NCI-H69 (cell line): ENCODE data around the gene SPPL3.
A peak's percentile ranks its signal among the peaks of the same experiment; 100 is the strongest.
"Not testable (repeated sequence)": the region's sequence is repeated elsewhere in the genome, so short reads cannot be mapped to it uniquely, and the experiment has no call there.

Experiments used
- DNase-seq: peaks from one replicate; lab custom pipeline; 2025; lab: John Stamatoyannopoulos, UW

The SPPL3 gene

GRCh38 chr12:120920178-120920577 lies 16.0 kb upstream of the SPPL3 start:
- no peak for DNase-seq

- DNase-seq = no peak
These were observed 13.6 kb upstream of the SPPL3 start for GRCh38 chr12:120917748-120918147.

- no peak for DNase-seq
These were observed 12.4 kb upstream of the SPPL3 start for GRCh38 chr12:120916561-120916960.

GRCh38 chr12:120914794-120915193 lies 10.6 kb upstream of the SPPL3 start:
- DNase-seq = no peak

GRCh38 chr12:120909633-120910298 lies 5.6 kb upstream of the SPPL3 start:
- DNase-seq = no peak

GRCh38 chr12:120905856-120906384 lies 1.8 kb upstream of the SPPL3 start:
- DNase-seq = no peak

- DNase-seq = peak; percentile 68
These were observed 554 bp downstream of the SPPL3 start for GRCh38 chr12:120903412-120904196.

- no peak for DNase-seq
These were observed 1.2 kb downstream of the SPPL3 start for GRCh38 chr12:120902846-120903411.

GRCh38 chr12:120901818-120902217 lies 2.3 kb downstream of the SPPL3 start:
- no peak for DNase-seq

- DNase-seq = not testable (repeated sequence)
These were observed 3.1 kb downstream of the SPPL3 start for GRCh38 chr12:120901101-120901500.

- no peak for DNase-seq
These were observed 8.6 kb downstream of the SPPL3 start for GRCh38 chr12:120895532-120895931.

GRCh38 chr12:120892265-120892664 lies 11.9 kb downstream of the SPPL3 start:
- no peak for DNase-seq

GRCh38 chr12:120890963-120891362 lies 13.2 kb downstream of the SPPL3 start:
- DNase-seq = no peak

- DNase-seq = peak; percentile 10
These were observed 16.7 kb downstream of the SPPL3 start for GRCh38 chr12:120887253-120888043.

- no peak for DNase-seq
These were observed 17.7 kb downstream of the SPPL3 start for GRCh38 chr12:120886199-120887018.

- DNase-seq = no peak
These were observed 18.6 kb downstream of the SPPL3 start for GRCh38 chr12:120885521-120885920.

GRCh38 chr12:120884644-120885043 lies 19.5 kb downstream of the SPPL3 start:
- no peak for DNase-seq

- no peak for DNase-seq
These were observed 22.1 kb downstream of the SPPL3 start for GRCh38 chr12:120882055-120882555.

- DNase-seq = no peak
These were observed 24.3 kb downstream of the SPPL3 start for GRCh38 chr12:120879718-120880300.

- no peak for DNase-seq
These were observed 25.1 kb downstream of the SPPL3 start for GRCh38 chr12:120879102-120879501.
